NCI-H510A treated with DMSO at 0.1 percent for 48 hours (cell line): Measurements from ENCODE around the gene KRT16.
"Not testable (repeated sequence)": the region's sequence is repeated elsewhere in the genome, so short reads cannot be mapped to it uniquely, and the experiment has no call there.

ENCODE experiments used
- DNase-seq: peaks from one replicate; lab custom pipeline; 2025; lab: John Stamatoyannopoulos, UW

KRT16 gene

GRCh38 chr17:41614767-41615166 lies 2.2 kb upstream of the KRT16 start:
- not testable (repeated sequence) for DNase-seq

- DNase-seq, result no peak
These were observed 1.5 kb upstream of the KRT16 start for GRCh38 chr17:41614098-41614497.

GRCh38 chr17:41613277-41614082 lies 913 bp upstream of the KRT16 start:
- no peak for DNase-seq

- DNase-seq, result no peak
These were observed 1.5 kb downstream of the KRT16 start for GRCh38 chr17:41610965-41611640.

GRCh38 chr17:41610061-41610517 lies 2.5 kb downstream of the KRT16 start:
- DNase-seq, result not testable (repeated sequence)

- not testable (repeated sequence) for DNase-seq
These were observed 5.6 kb downstream of the KRT16 start for GRCh38 chr17:41606930-41607329.

- DNase-seq, result no peak
These were observed 10.0 kb downstream of the KRT16 start for GRCh38 chr17:41602524-41602923.

- no peak for DNase-seq
These were observed 12.2 kb downstream of the KRT16 start for GRCh38 chr17:41600318-41600717.

GRCh38 chr17:41599680-41600079 lies 12.9 kb downstream of the KRT16 start:
- no peak for DNase-seq

- DNase-seq, result no peak
These were observed 17.0 kb downstream of the KRT16 start for GRCh38 chr17:41595585-41595984.

- no peak for DNase-seq
These were observed 18.1 kb downstream of the KRT16 start for GRCh38 chr17:41594363-41594915.

GRCh38 chr17:41593306-41593981 lies 19.1 kb downstream of the KRT16 start:
- DNase-seq, result no peak

- DNase-seq, result no peak
These were observed 19.8 kb downstream of the KRT16 start for GRCh38 chr17:41592601-41593305.

GRCh38 chr17:41589301-41589700 lies 23.3 kb downstream of the KRT16 start:
- DNase-seq, result no peak

GRCh38 chr17:41588126-41588810 lies 24.3 kb downstream of the KRT16 start:
- no peak for DNase-seq

- no peak for DNase-seq
These were observed 25.6 kb downstream of the KRT16 start, which contains the start of gene KRT14 for GRCh38 chr17:41586863-41587495. Gene KRT14 (minus strand): TSS chr17:41586895. CDS start chr17:41586834, 61 bp downstream.

- DNase-seq, result no peak
These were observed 27.1 kb downstream of the KRT16 start for GRCh38 chr17:41585301-41586056.

- DNase-seq, result not testable (repeated sequence)
These were observed 28.1 kb downstream of the KRT16 start for GRCh38 chr17:41584331-41584927.
